Measurements from ENCODE around the gene ABCA9. TPM values are rescaled to one million over a fixed set of nuclear protein-coding genes. Genes with fewer than 3 reads are reported as not detected.

The ABCA9 gene
- total RNA-seq, 4 donors from 2014 or later = 4.5 to 10.3 (median 7.7) TPM

DNA sequence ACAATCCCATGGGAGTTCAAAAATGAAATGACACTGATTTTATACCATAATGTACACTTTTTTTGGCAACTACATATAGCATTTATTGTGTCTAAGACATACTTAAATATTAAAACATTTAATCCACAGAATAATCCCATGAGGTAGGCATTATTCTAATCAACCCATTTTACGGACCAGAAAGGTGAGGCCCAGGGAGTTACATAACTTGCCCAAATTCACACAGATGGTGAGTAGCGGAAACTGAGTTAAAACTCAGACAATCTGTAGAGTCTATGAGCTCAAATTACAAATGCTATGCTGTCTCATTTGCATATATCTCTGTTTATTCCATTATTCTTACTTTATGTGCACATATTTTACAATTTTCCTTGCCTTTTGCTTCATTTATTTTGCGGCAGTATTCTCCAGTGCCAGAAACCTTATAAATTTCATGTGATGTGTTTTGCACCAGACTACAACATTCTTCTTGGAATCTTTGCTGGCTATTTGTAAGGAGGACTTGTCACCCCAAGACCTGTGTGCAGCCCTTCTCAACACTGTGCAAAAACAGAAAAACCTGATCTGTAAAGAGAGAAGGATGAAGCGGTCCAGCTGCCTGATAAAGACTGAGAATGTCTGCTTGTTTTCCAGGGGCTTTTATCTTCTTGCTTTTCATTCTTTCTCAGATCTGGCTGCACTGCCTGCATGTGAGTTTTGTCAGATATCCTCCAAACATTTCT lies 2.3 kb upstream of the ABCA9 start:
- no peak overlapping the region for H3K4me3 ChIP-seq (ENCODE audit: low read depth, poor library complexity, severe bottlenecking)
- DNase-seq (ENCODE audit: low spot score in 2 of 2) = no peak
- intact Hi-C loops (cut with DNase I; ENCODE audit: low total_unique reads) = no loop called here
- 84 to 85% methylated on average over 4 of the region's 4 CpGs for WGBS, 2 donors
- TF ChIP-seq CTCF (IDR thresholded peaks at IDR 0.05) = no peak
- no peak for TF ChIP-seq POLR2A (IDR thresholded peaks at IDR 0.05)

- no peak overlapping the region for H3K4me3 ChIP-seq (ENCODE audit: low read depth, poor library complexity, severe bottlenecking)
- intact Hi-C loops (cut with DNase I; ENCODE audit: low total_unique reads) = no loop called here
- 73 to 76% methylated on average over 4 of the region's 4 CpGs for WGBS, 2 donors
- no peak for TF ChIP-seq POLR2A (IDR thresholded peaks at IDR 0.05)
- TF ChIP-seq CTCF (IDR thresholded peaks at IDR 0.05) = no peak
- no peak for DNase-seq (ENCODE audit: low spot score in 2 of 2)
Observed at GRCh38 chr17:69061721-69062556, 1.2 kb upstream of the ABCA9 start.

DNA sequence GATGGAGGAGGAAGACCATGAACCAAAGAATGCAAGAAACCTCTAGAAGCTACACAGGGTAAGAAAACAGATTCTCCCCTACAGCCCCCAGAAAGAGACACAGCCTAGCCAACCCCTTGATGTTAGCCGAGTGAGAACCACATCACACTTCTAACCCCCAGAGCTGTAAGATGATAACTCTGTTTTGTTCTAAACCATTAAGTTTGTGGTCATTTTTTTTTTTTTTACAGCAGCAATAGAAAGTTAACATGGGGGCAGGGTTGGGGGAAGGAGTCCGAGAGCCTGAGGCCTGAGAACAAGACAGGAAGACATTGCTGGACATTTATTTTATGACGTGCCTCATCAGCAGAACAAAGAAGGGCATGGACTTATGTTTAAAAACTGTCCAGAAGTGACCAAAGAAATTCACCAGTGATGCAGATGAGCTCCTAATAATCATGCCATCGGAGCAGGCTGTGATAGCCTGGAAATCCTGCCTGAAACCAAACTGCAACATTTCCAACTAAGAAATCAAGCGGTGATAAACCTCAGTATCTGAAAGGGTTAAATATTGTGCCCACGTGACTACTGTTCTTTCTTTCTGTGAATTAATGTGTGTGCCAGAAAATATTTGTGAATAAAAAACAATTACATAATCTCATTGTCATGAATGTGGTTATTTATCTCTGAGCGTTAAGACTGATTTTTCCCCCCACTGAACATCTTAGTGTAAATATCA lies 1.1 kb downstream of the ABCA9 start:
- intact Hi-C loops (cut with DNase I; ENCODE audit: low total_unique reads) = no loop called here
- no peak for TF ChIP-seq POLR2A (IDR thresholded peaks at IDR 0.05)
- TF ChIP-seq CTCF (IDR thresholded peaks at IDR 0.05) = no peak
- H3K4me3 ChIP-seq (ENCODE audit: low read depth, poor library complexity, severe bottlenecking) = no peak overlapping the region
- no peak for DNase-seq (ENCODE audit: low spot score in 2 of 2)
- WGBS, 2 donors = 44 to 53% methylated on average over 7 of the region's 7 CpGs

- no peak for DNase-seq (ENCODE audit: low spot score in 2 of 2)
- no peak overlapping the region for H3K4me3 ChIP-seq (ENCODE audit: low read depth, poor library complexity, severe bottlenecking)
- 90 to 94% methylated on average over 1 of the region's 1 CpG for WGBS, 2 donors
- TF ChIP-seq POLR2A (IDR thresholded peaks at IDR 0.05) (no peak), CTCF (IDR thresholded peaks at IDR 0.05) (no peak)
- intact Hi-C loops (cut with DNase I; ENCODE audit: low total_unique reads) = no loop called here
Observed at GRCh38 chr17:69058165-69058564, 2.6 kb downstream of the ABCA9 start.

GRCh38 chr17:69057280-69057679 lies 3.4 kb downstream of the ABCA9 start:
- no peak overlapping the region for H3K4me3 ChIP-seq (ENCODE audit: low read depth, poor library complexity, severe bottlenecking)
- no peak for TF ChIP-seq CTCF (IDR thresholded peaks at IDR 0.05)
- intact Hi-C loops (cut with DNase I; ENCODE audit: low total_unique reads) = no loop called here
- no peak for DNase-seq (ENCODE audit: low spot score in 2 of 2)
- 85 to 97% methylated on average over 1 of the region's 1 CpG for WGBS, 2 donors

All from lower leg skin (tissue), 4 donors.